ENCODE results near the gene RAVER2.
"Not testable (repeated sequence)": the region's sequence is repeated elsewhere in the genome, so short reads cannot be mapped to it uniquely, and the experiment has no call there.

Gene RAVER2

GRCh38 chr1:64775113-64775512 lies 30.2 kb downstream of the RAVER2 start:
- no peak for TF ChIP-seq CTCF (IDR thresholded peaks at IDR 0.05; ENCODE audit: low read depth, low read length)
- H3K27me3 ChIP-seq = no peaks in the 10 kb centered on the region
- no peaks in the 10 kb centered on the region for H3K36me3 ChIP-seq
- H3K4me1 ChIP-seq = no peaks in the 10 kb centered on the region
- H3K9me3 ChIP-seq = no peaks in the 10 kb centered on the region
- no peak overlapping the region for H3K4me3 ChIP-seq (ENCODE audit: low read depth, low read length)
- DNase-seq = no peak

- H3K36me3 ChIP-seq; H3K9me3 ChIP-seq; DNase-seq; H3K4me1 ChIP-seq; H3K27me3 ChIP-seq; H3K4me3 ChIP-seq (ENCODE audit: low read depth, low read length): not testable (repeated sequence)
Measured at GRCh38 chr1:64782044-64782443, 37.2 kb downstream of the RAVER2 start.

GRCh38 chr1:64782848-64783247 lies 38.0 kb downstream of the RAVER2 start:
- H3K36me3 ChIP-seq; H3K4me1 ChIP-seq; H3K9me3 ChIP-seq; H3K4me3 ChIP-seq (ENCODE audit: low read depth, low read length); H3K27me3 ChIP-seq; DNase-seq: not testable (repeated sequence)

GRCh38 chr1:64790832-64791487 lies 46.1 kb downstream of the RAVER2 start:
- no peak overlapping the region for H3K4me3 ChIP-seq (ENCODE audit: low read depth, low read length)
- H3K36me3 ChIP-seq = no peaks in the 10 kb centered on the region
- H3K27me3 ChIP-seq = no peaks in the 10 kb centered on the region
- H3K4me1 ChIP-seq = no peaks in the 10 kb centered on the region
- no peak for DNase-seq
- H3K9me3 ChIP-seq = no peaks in the 10 kb centered on the region
- no peak for TF ChIP-seq CTCF (IDR thresholded peaks at IDR 0.05; ENCODE audit: low read depth, low read length)

GRCh38 chr1:64798872-64799271 lies 54.0 kb downstream of the RAVER2 start:
- no peaks in the 10 kb centered on the region for H3K9me3 ChIP-seq
- no peak for TF ChIP-seq CTCF (IDR thresholded peaks at IDR 0.05; ENCODE audit: low read depth, low read length)
- no peak for DNase-seq
- H3K4me1 ChIP-seq = no peaks in the 10 kb centered on the region
- H3K36me3 ChIP-seq = no peaks in the 10 kb centered on the region
- no peaks in the 10 kb centered on the region for H3K27me3 ChIP-seq
- H3K4me3 ChIP-seq (ENCODE audit: low read depth, low read length) = no peak overlapping the region

- Histone ChIP-seq H3K36me3 (no peaks in the 10 kb centered on the region), H3K4me1 (no peaks in the 10 kb centered on the region), H3K9me3 (no peaks in the 10 kb centered on the region), H3K27me3 (no peaks in the 10 kb centered on the region), H3K4me3 (ENCODE audit: low read depth, low read length) (no peak overlapping the region)
- TF ChIP-seq CTCF (IDR thresholded peaks at IDR 0.05; ENCODE audit: low read depth, low read length) = no peak
- no peak for DNase-seq
Measured at GRCh38 chr1:64801851-64802523, 57.1 kb downstream of the RAVER2 start.

GRCh38 chr1:64809309-64809708 lies 64.4 kb downstream of the RAVER2 start:
- DNase-seq = no peak
- Histone ChIP-seq H3K4me1 (no peaks in the 10 kb centered on the region), H3K9me3 (no peaks in the 10 kb centered on the region), H3K36me3 (no peaks in the 10 kb centered on the region), H3K4me3 (ENCODE audit: low read depth, low read length) (no peak overlapping the region), H3K27me3 (no peaks in the 10 kb centered on the region)
- TF ChIP-seq CTCF (IDR thresholded peaks at IDR 0.05; ENCODE audit: low read depth, low read length) = no peak

All from BE2C (cell line).